GM21619 (cell line): ENCODE data around the gene GAST.

Source experiments
- ATAC-seq: cut with Tn5 transposase; IDR thresholded peaks from one replicate; pipeline ENCODE4 v1.9.1; 2021; ENCODE audit not compliant: unreplicated experiment

GAST gene

GRCh38 chr17:41707803-41708669 lies 4.1 kb upstream of the GAST start:
- ATAC-seq = no peak

GRCh38 chr17:41710472-41711090 lies 1.6 kb upstream of the GAST start:
- ATAC-seq = no peak

- ATAC-seq = no peak
Observed at GRCh38 chr17:41717408-41718286, 5.5 kb downstream of the GAST start.

- ATAC-seq = no peak
Observed at GRCh38 chr17:41718287-41718645, 6.1 kb downstream of the GAST start.

- ATAC-seq = no peak
Observed at GRCh38 chr17:41722231-41722630, 10.1 kb downstream of the GAST start.

GRCh38 chr17:41723801-41724475 lies 11.8 kb downstream of the GAST start:
- ATAC-seq = no peak

- no peak for ATAC-seq
Observed at GRCh38 chr17:41724476-41725050, 12.4 kb downstream of the GAST start.

- ATAC-seq = no peak
Observed at GRCh38 chr17:41725134-41725533, 13.0 kb downstream of the GAST start.

GRCh38 chr17:41728056-41728455 lies 15.9 kb downstream of the GAST start:
- ATAC-seq = no peak

GRCh38 chr17:41730479-41730878 lies 18.3 kb downstream of the GAST start:
- no peak for ATAC-seq

- no peak for ATAC-seq
Observed at GRCh38 chr17:41731836-41732235, 19.7 kb downstream of the GAST start.

GRCh38 chr17:41733348-41734138 lies 21.4 kb downstream of the GAST start:
- ATAC-seq = no peak

- no peak for ATAC-seq
Observed at GRCh38 chr17:41734139-41734948, 22.2 kb downstream of the GAST start, which contains the start of gene HAP1. Gene HAP1 (minus strand): TSS chr17:41734643. CDS start chr17:41734634, 9 bp downstream.

- ATAC-seq = no peak
Observed at GRCh38 chr17:41734949-41735313, 22.8 kb downstream of the GAST start.

GRCh38 chr17:41735744-41736143 lies 23.6 kb downstream of the GAST start:
- ATAC-seq = no peak

- no peak for ATAC-seq
Observed at GRCh38 chr17:41736983-41737679, 25.0 kb downstream of the GAST start.

GRCh38 chr17:41737680-41738023 lies 25.5 kb downstream of the GAST start:
- ATAC-seq = no peak

GRCh38 chr17:41738077-41738800 lies 26.1 kb downstream of the GAST start:
- ATAC-seq = no peak
